NOMO-1 treated with dmso at 0.1 percent for 144 hours (cell line): Measurements from ENCODE around the gene NFIL3.
A peak's percentile ranks its signal among the peaks of the same experiment; 100 is the strongest.
"Not testable (repeated sequence)": the region's sequence is repeated elsewhere in the genome, so short reads cannot be mapped to it uniquely, and the experiment has no call there.

Experiments used
- DNase-seq: peaks from one replicate; lab custom pipeline; 2025; ENCODE audit not compliant: unreplicated experiment; lab: John Stamatoyannopoulos, UW

NFIL3 gene

DNA sequence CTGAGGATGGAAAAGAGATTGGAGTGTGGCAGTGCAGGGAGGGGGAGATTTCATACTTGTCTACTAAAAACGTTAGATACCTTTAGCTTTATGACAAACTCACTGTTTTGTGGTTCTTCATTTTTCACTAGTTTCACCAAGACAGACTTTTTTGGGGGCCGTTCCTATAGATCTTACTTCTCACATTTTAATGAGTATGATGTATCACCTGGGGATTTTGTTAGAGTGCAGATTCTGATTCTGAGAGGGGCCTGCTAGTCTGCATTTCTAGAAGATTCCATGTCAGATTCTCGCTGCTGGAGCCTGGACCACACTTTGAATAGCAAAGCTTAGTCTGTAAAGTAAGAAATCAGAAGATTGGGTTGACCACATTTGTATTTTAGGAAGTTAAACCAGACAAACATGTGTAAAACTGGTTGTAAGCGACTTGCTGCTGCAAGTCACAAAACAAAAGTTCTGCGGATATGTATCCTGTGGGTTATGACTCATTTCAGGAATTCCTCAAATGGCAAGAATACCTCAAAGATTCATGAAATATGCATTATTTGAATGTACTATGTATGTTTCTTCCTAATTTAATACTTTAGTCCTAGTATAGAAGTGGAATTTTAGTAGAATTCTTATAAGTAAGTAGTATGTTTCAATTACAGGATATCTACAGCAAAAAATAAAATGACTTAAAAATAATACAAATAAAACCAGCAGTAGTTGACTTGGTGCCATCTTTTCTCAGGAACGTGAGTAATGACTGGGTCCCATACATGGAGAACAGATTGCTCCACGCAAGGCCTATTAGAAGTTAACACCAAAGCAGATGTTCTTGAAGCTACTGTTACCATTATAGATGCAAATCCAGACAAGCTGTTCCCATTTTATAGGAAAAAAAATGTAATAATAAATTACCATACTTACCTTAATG lies 27.8 kb downstream of the NFIL3 start:
- no peak for DNase-seq

DNA sequence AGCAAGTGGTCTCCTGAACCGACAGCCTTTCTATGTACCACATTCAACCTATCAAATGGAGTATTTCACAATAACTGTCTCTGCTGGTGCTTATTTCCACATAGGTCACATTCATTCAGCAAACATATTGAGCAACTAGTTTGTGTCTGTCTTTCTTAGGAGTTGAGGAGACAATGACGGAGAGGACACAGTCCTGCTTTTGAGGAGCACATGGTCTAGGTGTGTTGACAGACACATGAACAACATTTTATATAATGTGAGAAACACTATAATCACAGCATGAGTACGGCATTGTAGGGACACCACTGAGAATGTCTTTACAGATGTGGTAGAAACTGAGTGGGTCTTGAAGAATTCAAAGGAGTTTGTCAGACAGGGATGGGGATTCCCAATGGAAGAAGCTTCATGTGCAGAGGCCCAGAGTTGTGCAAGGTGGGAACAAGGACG lies 28.5 kb downstream of the NFIL3 start:
- peak; percentile 30 for DNase-seq

DNA sequence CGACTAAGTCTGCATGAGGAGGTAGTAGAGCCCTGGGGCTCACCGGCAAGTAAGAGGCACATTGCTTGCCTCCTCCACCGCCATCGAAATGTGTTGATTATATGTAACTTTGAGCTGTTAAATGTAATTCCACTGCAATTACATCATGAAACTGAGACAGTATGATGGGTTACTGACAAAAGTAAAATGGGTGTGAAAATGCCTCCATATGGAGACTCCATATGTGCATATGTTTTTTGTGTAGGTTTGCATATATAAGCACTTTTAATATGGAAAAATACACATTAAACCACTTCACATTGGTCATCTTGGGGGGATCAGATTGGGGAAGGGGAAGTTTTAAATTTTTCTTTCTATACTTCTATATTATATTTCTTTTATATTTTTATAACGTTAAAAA lies 29.8 kb downstream of the NFIL3 start:
- no peak for DNase-seq

GRCh38 chr9:91392435-91392834 lies 31.2 kb downstream of the NFIL3 start:
- DNase-seq = no peak

DNA sequence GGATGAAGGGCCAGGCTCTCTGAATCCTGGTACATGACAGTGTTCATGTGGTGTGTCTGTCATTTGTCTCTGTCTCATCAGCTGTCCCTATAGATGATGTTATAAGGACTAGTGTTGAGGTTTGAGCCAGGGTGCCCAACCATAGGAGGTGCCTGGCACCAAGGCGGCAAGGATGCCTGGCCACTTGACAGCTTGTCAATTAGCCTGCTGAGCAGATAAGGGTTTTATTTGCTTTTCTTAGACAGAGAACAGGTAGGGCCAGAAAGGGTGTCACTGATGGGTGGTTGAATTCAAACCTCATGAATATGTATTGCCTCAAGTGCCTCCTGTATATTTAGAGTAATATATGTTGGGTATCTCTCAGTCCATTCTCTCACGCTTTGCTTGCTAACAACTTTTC lies 31.8 kb downstream of the NFIL3 start:
- no peak for DNase-seq

GRCh38 chr9:91391412-91391811 lies 32.2 kb downstream of the NFIL3 start:
- DNase-seq = no peak

- not testable (repeated sequence) for DNase-seq
Observed at GRCh38 chr9:91389686-91390085, 33.9 kb downstream of the NFIL3 start.

GRCh38 chr9:91386765-91387164 lies 36.9 kb downstream of the NFIL3 start:
- no peak for DNase-seq

GRCh38 chr9:91384954-91385353 lies 38.7 kb downstream of the NFIL3 start:
- DNase-seq = no peak

DNA sequence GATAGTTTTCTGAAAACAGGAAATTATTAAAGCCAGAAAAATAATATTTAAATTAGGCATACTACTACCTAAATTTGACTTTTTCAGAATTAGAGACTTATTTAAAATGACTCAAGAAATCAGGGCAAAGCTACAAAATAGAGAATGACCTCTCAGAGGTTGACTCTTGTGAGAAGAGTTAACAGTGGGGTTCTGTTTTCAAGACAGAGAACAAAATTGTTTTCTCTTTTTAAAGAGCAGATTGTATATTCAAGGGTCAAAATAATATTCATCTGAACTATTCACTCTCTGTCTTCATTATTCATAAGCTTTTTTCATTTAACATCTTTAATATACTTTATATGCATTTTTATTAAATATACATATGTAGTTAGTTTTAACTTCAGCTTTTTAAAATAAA lies 40.1 kb downstream of the NFIL3 start:
- DNase-seq = no peak

GRCh38 chr9:91382298-91382697 lies 41.3 kb downstream of the NFIL3 start:
- no peak for DNase-seq

GRCh38 chr9:91379426-91379825 lies 44.2 kb downstream of the NFIL3 start:
- no peak for DNase-seq

DNA sequence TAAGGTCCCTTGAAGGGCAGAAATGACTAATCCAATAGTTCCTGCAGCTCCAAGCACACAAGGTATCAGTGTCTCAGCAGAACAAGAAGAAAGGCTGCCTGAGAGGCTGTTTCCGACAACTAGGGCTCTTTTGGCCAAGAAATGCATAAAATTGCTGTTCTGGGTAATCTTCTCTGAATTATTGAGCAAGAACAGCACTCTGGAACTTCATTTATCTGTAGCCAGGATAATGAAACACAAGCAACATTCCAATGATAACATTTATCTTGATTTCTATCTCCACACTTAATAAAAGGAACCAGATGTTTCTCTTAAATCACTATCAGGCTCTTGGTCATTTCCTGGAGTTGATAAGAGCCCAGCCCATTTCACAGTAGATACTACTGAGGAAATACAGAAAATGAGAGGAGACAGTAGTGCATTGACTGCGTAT lies 44.9 kb downstream of the NFIL3 start:
- DNase-seq = no peak

DNA sequence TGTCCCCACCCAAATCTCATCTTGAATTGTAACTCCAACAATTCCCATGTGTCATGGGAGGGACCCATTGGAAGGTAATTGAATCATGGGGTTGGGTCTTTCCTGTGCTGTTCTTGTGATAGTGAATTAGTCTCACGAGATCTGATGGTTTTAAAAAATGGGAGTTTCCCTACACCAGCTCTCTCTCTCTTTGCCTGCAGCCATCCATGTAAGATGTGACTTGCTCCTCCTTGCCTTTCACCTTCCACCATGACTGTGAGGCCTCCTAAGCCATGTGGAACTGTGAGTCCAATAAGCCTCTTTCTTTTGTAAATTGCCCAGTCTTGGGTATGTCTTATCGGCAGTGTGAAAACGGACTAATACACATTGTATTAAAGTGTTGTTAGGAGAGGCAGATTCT lies 45.6 kb downstream of the NFIL3 start:
- DNase-seq = not testable (repeated sequence)

DNA sequence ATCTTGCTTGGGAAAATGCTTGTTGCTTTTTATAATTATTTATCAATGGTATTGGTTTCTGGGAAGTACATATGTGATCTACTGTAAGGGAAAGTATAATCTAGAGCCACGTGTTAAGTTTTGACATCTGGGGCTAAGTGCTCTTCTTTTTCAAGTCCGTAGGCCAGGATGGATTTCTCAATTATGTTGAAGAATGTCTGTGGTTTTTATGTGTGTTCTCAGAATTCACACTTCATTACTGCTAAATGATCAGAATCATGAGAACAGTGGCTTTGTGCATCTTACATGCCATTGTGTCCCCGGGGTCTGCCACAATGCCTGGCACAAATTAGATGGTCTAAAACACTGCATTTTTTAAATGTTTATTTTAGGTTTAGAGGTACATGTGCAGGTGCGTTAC lies 47.4 kb downstream of the NFIL3 start:
- DNase-seq = no peak

DNA sequence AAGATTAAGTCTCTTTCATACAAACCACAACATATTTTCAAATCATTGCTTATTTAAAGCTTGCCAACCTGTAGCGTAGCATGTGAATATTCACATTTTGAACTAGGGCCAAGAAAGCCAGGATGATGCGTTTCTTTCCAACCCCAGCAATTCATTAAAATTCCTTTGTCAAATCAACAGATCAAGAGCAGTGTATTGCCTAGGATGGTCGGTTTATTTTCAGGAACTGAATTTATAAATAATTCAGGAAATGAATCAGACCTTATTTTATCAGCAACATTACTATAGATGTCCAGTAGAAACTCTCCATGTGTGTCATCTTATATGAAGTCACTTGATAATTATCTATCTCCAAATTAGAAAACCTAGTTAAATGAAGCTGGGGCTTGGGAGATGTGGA lies 48.7 kb downstream of the NFIL3 start:
- DNase-seq = no peak

GRCh38 chr9:91371894-91372293 lies 51.7 kb downstream of the NFIL3 start:
- DNase-seq = no peak

- DNase-seq = not testable (repeated sequence)
Observed at GRCh38 chr9:91370006-91370405, 53.6 kb downstream of the NFIL3 start.

GRCh38 chr9:91364702-91365101 lies 58.9 kb downstream of the NFIL3 start:
- no peak for DNase-seq

- DNase-seq = no peak
Observed at GRCh38 chr9:91364005-91364404, 59.6 kb downstream of the NFIL3 start.

- no peak for DNase-seq
Observed at GRCh38 chr9:91362051-91362611, 61.5 kb downstream of the NFIL3 start.

DNA sequence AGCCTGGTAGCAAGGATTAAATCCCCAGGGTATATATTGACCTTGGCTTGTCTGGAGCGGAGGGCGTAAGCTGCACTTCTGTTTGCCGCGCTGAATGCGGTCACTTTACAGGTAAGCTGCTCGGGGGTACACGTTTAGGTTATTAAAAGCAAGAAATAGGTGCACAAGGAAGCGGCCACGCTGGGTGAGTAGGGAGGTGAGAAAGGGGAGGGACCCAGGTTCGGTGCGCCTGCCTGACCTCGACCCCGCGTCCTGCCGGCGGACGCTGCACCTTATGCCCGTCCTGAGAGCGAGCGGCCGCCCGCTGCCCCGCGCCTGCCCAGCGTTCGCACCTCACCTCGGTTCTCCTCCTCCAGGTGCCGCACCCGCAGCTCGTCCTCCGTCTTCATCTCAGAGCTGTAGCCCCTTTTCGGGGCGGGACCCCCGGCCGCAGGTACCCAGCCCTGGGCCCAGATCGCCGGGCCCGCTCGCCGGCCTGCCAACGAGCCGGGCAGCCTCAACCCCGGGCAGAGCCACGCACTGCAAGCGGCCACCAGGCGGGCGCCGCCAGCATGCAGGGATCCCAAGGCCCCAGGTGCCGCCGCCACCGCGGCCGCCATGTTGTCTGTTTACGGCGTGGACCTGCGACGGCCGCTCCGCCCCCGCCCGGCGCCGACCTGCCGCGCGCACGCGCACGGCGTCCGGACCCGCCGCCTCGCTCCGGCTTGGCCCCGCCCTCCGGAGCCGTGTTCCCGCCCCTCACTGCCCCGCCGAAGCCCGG lies 62.2 kb downstream of the NFIL3 start, which contains the start of gene AUH:
Gene AUH (minus strand): TSS at position 628 of the 760 bp plus-strand sequence. CDS start 29 bp downstream, at position 599.
- peak; percentile 1 for DNase-seq
